IMR-90 (cell line): ENCODE measurements around the gene RBMS3. TPM values are rescaled to one million over a fixed set of nuclear protein-coding genes. Genes with fewer than 3 reads are reported as not detected.

Experiments used
- ATAC-seq: fragments of 200-7000 bp; cut with Tn5 transposase; 2 replicates; pipeline ENCODE4 v1.9.1; 2020; ENCODE audit warnings: low read depth, mild to moderate bottlenecking, moderate library complexity
- BruUV-seq: library from RNA; stranded (reverse); fragments of 400-500 nt; replicated peaks from 2 replicates; lab custom pipeline; 2021; lab: Mats Ljungman, UMichigan
- CTCF ChIA-PET: fragments of 300-600 bp; formaldehyde crosslinking; extraction: SDS; loops from one replicate; lab custom pipeline; 2021; ENCODE audit warnings: antibody characterized with exemption; lab: Yijun Ruan, JAX
- POLR2A ChIA-PET: fragments of 300-600 bp; sonication (Branson Sonifier 250); formaldehyde crosslinking; loops from one replicate; lab custom pipeline; 2022; ENCODE audit warnings: antibody characterized with exemption; ENCODE audit not compliant: unreplicated experiment; lab: Charles Lee
- DNase-seq: peaks from one replicate; pipeline ENCODE4 v3.0.0; 2013
- H2AFZ ChIP-seq: replicated peaks from 2 replicates; pipeline ENCODE3; 2013; ENCODE audit warnings: low read length, mild to moderate bottlenecking; ENCODE audit not compliant: poor library complexity
- H2AK5ac ChIP-seq: 2 replicates; pipeline ENCODE4 v1.6.1; 2013; ENCODE audit warnings: low read depth, low read length, inconsistent platforms
- H2AK9ac ChIP-seq: replicated peaks from 2 replicates; pipeline ENCODE3; 2013; ENCODE audit warnings: mild to moderate bottlenecking, low read depth, low read length, moderate library complexity; ENCODE audit not compliant: poor library complexity
- H2BK120ac ChIP-seq: 2 replicates; pipeline ENCODE4 v1.6.1; 2013; ENCODE audit warnings: low read depth, low read length, inconsistent platforms
- H2BK15ac ChIP-seq: 3 replicates; pipeline ENCODE4 v1.6.1; 2013; ENCODE audit warnings: low read depth, low read length, inconsistent platforms
- H2BK20ac ChIP-seq: 2 replicates; pipeline ENCODE4 v1.6.1; 2013; ENCODE audit warnings: low read depth, mild to moderate bottlenecking, inconsistent platforms, low read length, moderate library complexity
- H2BK5ac ChIP-seq: 2 replicates; pipeline ENCODE4 v1.6.1; 2013; ENCODE audit warnings: mild to moderate bottlenecking, low read depth, low read length, inconsistent platforms; ENCODE audit not compliant: poor library complexity, severe bottlenecking
- H3K14ac ChIP-seq: replicated peaks from 2 replicates; pipeline ENCODE4 v1.6.1; 2013; ENCODE audit warnings: low read depth, low read length, inconsistent platforms
- H3K18ac ChIP-seq: 2 replicates; pipeline ENCODE4 v1.6.1; 2013; ENCODE audit warnings: low read depth, low read length, control low read depth
- H3K23ac ChIP-seq: 2 replicates; pipeline ENCODE4 v1.6.1; 2013; ENCODE audit warnings: low read depth, low read length, inconsistent platforms
- H3K27ac ChIP-seq: 2 replicates; pipeline ENCODE4 v1.5.1; 2013; ENCODE audit warnings: mild to moderate bottlenecking, control low read depth, low read length; ENCODE audit not compliant: insufficient read depth
- H3K27me3 ChIP-seq: 2 replicates; pipeline ENCODE4 v1.6.1; 2013; ENCODE audit warnings: low read length; ENCODE audit not compliant: control insufficient read depth, insufficient read depth
- H3K36me3 ChIP-seq: 2 replicates; pipeline ENCODE4 v1.6.1; 2013; ENCODE audit warnings: low read length, mixed read lengths; ENCODE audit not compliant: control insufficient read depth, insufficient read depth
- H3K4ac ChIP-seq: 2 replicates; pipeline ENCODE4 v1.6.1; 2013; ENCODE audit warnings: low read depth, low read length, inconsistent platforms
- H3K4me1 ChIP-seq: 2 replicates; pipeline ENCODE4 v1.6.1; 2013; ENCODE audit warnings: low read length, mixed read lengths; ENCODE audit not compliant: control insufficient read depth, insufficient read depth
- H3K4me2 ChIP-seq: 2 replicates; pipeline ENCODE4 v1.6.1; 2013; ENCODE audit warnings: low read depth, mild to moderate bottlenecking, control low read depth, low read length, moderate library complexity
- H3K4me3 ChIP-seq: 2 replicates; pipeline ENCODE4 v1.5.1; 2013; ENCODE audit warnings: low read depth, mild to moderate bottlenecking, control low read depth, low read length, moderate library complexity; ENCODE audit not compliant: insufficient read depth
- H3K56ac ChIP-seq: 2 replicates; pipeline ENCODE4 v1.6.1; 2013; ENCODE audit warnings: low read length, inconsistent platforms; ENCODE audit not compliant: insufficient read depth; ENCODE audit errors: extremely low read depth
- H3K79me1 ChIP-seq, 2 experiments: 2 replicates each; pipeline ENCODE4 v1.6.1; 2013; ENCODE audit warnings: low read length in 2 of 2, inconsistent platforms in 1 of 2, low read depth in 1 of 2
- H3K9ac ChIP-seq: 2 replicates; pipeline ENCODE4 v1.6.1; 2013; ENCODE audit warnings: low read depth, low read length, control low read depth
- H3K9me1 ChIP-seq: 2 replicates; pipeline ENCODE4 v1.6.1; 2013; ENCODE audit warnings: low read length, inconsistent platforms; ENCODE audit not compliant: insufficient read depth
- H3K9me3 ChIP-seq: 2 replicates; pipeline ENCODE4 v1.6.1; 2013; ENCODE audit warnings: low read length; ENCODE audit not compliant: control insufficient read depth, insufficient read depth
- H4K20me1 ChIP-seq: 2 replicates; pipeline ENCODE4 v1.6.1; 2013; ENCODE audit warnings: low read length, inconsistent platforms; ENCODE audit not compliant: insufficient read depth
- H4K5ac ChIP-seq: 2 replicates; pipeline ENCODE4 v1.6.1; 2013; ENCODE audit warnings: mild to moderate bottlenecking, low read depth, low read length, control low read depth
- H4K8ac ChIP-seq, 2 experiments: 2 replicates each; pipeline ENCODE4 v1.6.1; 2013; ENCODE audit warnings: low read depth in 2 of 2, low read length in 2 of 2, control low read depth in 1 of 2, inconsistent platforms in 1 of 2
- H4K91ac ChIP-seq: 2 replicates; pipeline ENCODE4 v1.6.1; 2013; ENCODE audit warnings: low read depth, low read length, inconsistent platforms; ENCODE audit not compliant: insufficient read depth
- CHD1 ChIP-seq: IDR thresholded peaks from 2 replicates; pipeline ENCODE4 v1.6.1; 2012; ENCODE audit warnings: low read depth, low read length, improper control_type of control experiment
- CTCF ChIP-seq: conservative IDR thresholded peaks from 2 replicates; pipeline ENCODE4 v1.5.1; 2012; ENCODE audit warnings: mild to moderate bottlenecking, low read depth, low read length, improper control_type of control experiment
- FOS ChIP-seq: fragments of 150-350 bp; IDR thresholded peaks from 2 replicates; pipeline ENCODE4 v1.6.1; 2016; ENCODE audit warnings: low read depth, low read length
- MAZ ChIP-seq: IDR thresholded peaks from 2 replicates; pipeline ENCODE4 v1.6.1; 2012; ENCODE audit warnings: low read depth, mild to moderate bottlenecking, low read length, improper control_type of control experiment, moderate library complexity, borderline replicate concordance
- MXI1 ChIP-seq: IDR thresholded peaks from 2 replicates; pipeline ENCODE4 v1.6.1; 2012; ENCODE audit warnings: low read depth, mild to moderate bottlenecking, low read length, moderate library complexity, borderline replicate concordance
- NFE2L2 ChIP-seq: fragments of 150-350 bp; IDR thresholded peaks from 2 replicates; pipeline ENCODE4 v1.6.1; 2016; ENCODE audit warnings: low read depth, mild to moderate bottlenecking, low read length
- SMC3 ChIP-seq: fragments of 150-350 bp; IDR thresholded peaks from 2 replicates; pipeline ENCODE4 v1.6.1; 2016; ENCODE audit warnings: low read depth, mild to moderate bottlenecking, antibody characterized with exemption, low read length, moderate library complexity
- WGBS, 2 experiments: methylation state at CpG; one replicate each; pipeline versions ENCODE4 v1.1.5 to v1.1.7; 2013; ENCODE audit warnings: missing lambda C conversion rate in 2 of 2; ENCODE audit not compliant: insufficient read length in 1 of 2; ENCODE audit errors: extremely low coverage in 2 of 2; 5-methylcytosine and 5-hydroxymethylcytosine counted together
- dilution Hi-C: fragments of 300-500 bp; cut with HindIII; formaldehyde crosslinking; loops from one replicate; pipeline ENCODE4 v1.14.3; 2018; ENCODE audit warnings: low sequenced_read_pairs; ENCODE audit not compliant: unreplicated experiment
- in situ Hi-C: fragments of 300-500 bp; cut with MboI; formaldehyde crosslinking; loops from 3 replicates; pipeline ENCODE4 v1.14.3; 2019; ENCODE audit warnings: low sequenced_read_pairs, inconsistent platforms, mixed read lengths
- intact Hi-C: fragments of 100-400 bp; cut with micrococcal nuclease; formaldehyde crosslinking; loops from 2 replicates; pipeline ENCODE4 v1.10.0; 2022
- polyA plus RNA-seq, 3 experiments: library from polyadenylated mRNA; depleted of rRNA; stranded (reverse); fragments of >200 nt; gene quantifications; 2 replicates each; pipeline ENCODE4 v1.2.3, GENCODE V29; 2012; ENCODE audit warnings: low replicate concordance in 1 of 3
- total RNA-seq: library from RNA; depleted of rRNA; stranded (reverse); fragments of >200 nt; gene quantifications from 2 replicates; pipeline ENCODE4 v1.2.3, GENCODE V29; 2012

Gene RBMS3
- total and polyA plus RNA-seq, 2 of the 4 experiments (the other 2 are of a cell fraction), result 15.2 to 127 TPM

- peaks cover 19 to 21% of the 10 kb centered on the region in 2 experiments; a peak in 3 of 4 replicates for H3K79me1 ChIP-seq
- no peaks in the 10 kb centered on the region for H3K4me1 ChIP-seq
- no peak overlapping the region for H4K5ac ChIP-seq
- no peak overlapping the region for H2AK9ac ChIP-seq
- dilution Hi-C loops (no loop called here), in situ Hi-C loops (no loop called here), intact Hi-C loops (no loop called here)
- H2BK120ac ChIP-seq, result no peak overlapping the region
- ATAC-seq, result no peak
- ChIA-PET CTCF (no interaction called here), POLR2A (no interaction called here)
- no peak overlapping the region for H3K4me3 ChIP-seq
- H4K8ac ChIP-seq, result no peak overlapping the region
- H3K14ac ChIP-seq, result no peak overlapping the region
- H2AFZ ChIP-seq, result no peak overlapping the region
- no peak overlapping the region for H2BK5ac ChIP-seq
- WGBS, 2 experiments, result no CpG with 5 or more reads among the region's 4 CpGs
- no peaks in the 10 kb centered on the region for H3K27me3 ChIP-seq
- H3K27ac ChIP-seq, result no peak overlapping the region
- no peak overlapping the region for H3K4me2 ChIP-seq
- H3K23ac ChIP-seq, result no peak overlapping the region
- no peak for TF ChIP-seq FOS
- TF ChIP-seq NFE2L2, result no peak
- TF ChIP-seq MXI1, result no peak
- no peak for TF ChIP-seq CHD1
- TF ChIP-seq CTCF, result no peak
- TF ChIP-seq MAZ, result no peak
- TF ChIP-seq SMC3, result no peak
- no peak overlapping the region for H3K56ac ChIP-seq
- H3K18ac ChIP-seq, result no peak overlapping the region
- DNase-seq, result no peak
- no peaks in the 10 kb centered on the region for H3K9me1 ChIP-seq
- H4K20me1 ChIP-seq, result no peaks in the 10 kb centered on the region
- no peaks in the 10 kb centered on the region for H3K9me3 ChIP-seq
- no peak overlapping the region for H3K4ac ChIP-seq
- no TSS peak for BruUV-seq
- H4K91ac ChIP-seq, result no peak overlapping the region
- H2BK20ac ChIP-seq, result no peak overlapping the region
- H2BK15ac ChIP-seq, result no peak overlapping the region
- H3K9ac ChIP-seq, result no peak overlapping the region
- H3K36me3 ChIP-seq, result no peaks in the 10 kb centered on the region; the same call in 1 of the 2 replicates
- no peak overlapping the region for H2AK5ac ChIP-seq
Measured at GRCh38 chr3:29532473-29532872, 251.6 kb downstream of the RBMS3 start.
